Activated T-helper 1 cell treated with anti-CD3 and anti-CD28 coated beads, Interleukin-12 subunit alpha, Interleukin-12 subunit beta, Interleukin-2, Interleukin-4 antibody, amounts not matched to agents 30 ng/mL and 10 ng/mL and 1 ng/mL, durations not matched to agents 14 hours and 24 hours and 36 hours (primary cell): ENCODE data around the gene ADAMTS16. TPM values are rescaled to one million over a fixed set of nuclear protein-coding genes. Genes with fewer than 3 reads are reported as not detected.

Source experiments
- DNase-seq: peaks from one replicate; pipeline ENCODE4 v3.0.0; 2021; ENCODE audit warnings: low spot score
- H3K27ac Mint-ChIP-seq: one replicate; pipeline ENCODE4 v1.8.0; 2021; ENCODE audit warnings: mild to moderate bottlenecking, mixed read lengths
- H3K27me3 Mint-ChIP-seq: one replicate; pipeline ENCODE4 v1.8.0; 2022; ENCODE audit warnings: mild to moderate bottlenecking, moderate library complexity, mixed read lengths; ENCODE audit not compliant: insufficient read depth
- H3K36me3 Mint-ChIP-seq: one replicate; pipeline ENCODE4 v1.8.0; 2021; ENCODE audit warnings: low read depth, mixed read lengths
- H3K4me1 Mint-ChIP-seq: one replicate; pipeline ENCODE4 v1.8.0; 2021; ENCODE audit warnings: low read depth, mixed read lengths
- H3K4me3 Mint-ChIP-seq: one replicate; pipeline ENCODE4 v1.8.0; 2021; ENCODE audit warnings: mild to moderate bottlenecking, moderate library complexity, mixed read lengths
- H3K9me3 Mint-ChIP-seq: one replicate; pipeline ENCODE4 v1.8.0; 2021; ENCODE audit warnings: mixed read lengths
- intact Hi-C: fragments of 100-400 bp; cut with micrococcal nuclease; formaldehyde crosslinking; loops from one replicate; pipeline ENCODE4 v1.15.1; 2024
- total RNA-seq: library from RNA; stranded (reverse); gene quantifications from 2 replicates; pipeline ENCODE4 v1.2.3, GENCODE V29; 2022

ADAMTS16 gene
- total RNA-seq, 1 donor from 2014 or later = not detected

DNA sequence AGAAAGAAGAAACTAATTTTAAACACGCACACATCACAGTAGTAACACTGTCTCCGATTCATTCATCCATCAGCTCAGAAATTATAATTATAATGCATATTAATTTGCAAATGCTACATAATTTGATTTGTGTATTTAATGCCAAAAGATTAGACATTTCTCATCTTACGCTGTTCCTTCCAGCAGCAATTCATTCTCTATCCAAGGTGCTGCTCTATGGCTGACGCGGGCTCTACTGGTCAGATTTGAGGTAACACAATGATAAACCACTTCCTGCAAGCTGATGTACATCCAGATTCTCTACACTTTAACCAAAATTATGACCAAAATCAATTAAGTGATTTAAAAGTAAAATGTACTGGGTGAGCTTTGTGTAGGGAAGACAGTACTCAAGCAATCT, 204.5 kb downstream of the ADAMTS16 start:
- H3K27ac Mint-ChIP-seq = no peak overlapping the region
- intact Hi-C loops = no loop called here
- no peaks in the 10 kb centered on the region for H3K36me3 Mint-ChIP-seq
- H3K27me3 Mint-ChIP-seq = no peaks in the 10 kb centered on the region
- H3K9me3 Mint-ChIP-seq = no peaks in the 10 kb centered on the region
- DNase-seq = no peak
- H3K4me3 Mint-ChIP-seq = no peak overlapping the region
- no peaks in the 10 kb centered on the region for H3K4me1 Mint-ChIP-seq

DNA sequence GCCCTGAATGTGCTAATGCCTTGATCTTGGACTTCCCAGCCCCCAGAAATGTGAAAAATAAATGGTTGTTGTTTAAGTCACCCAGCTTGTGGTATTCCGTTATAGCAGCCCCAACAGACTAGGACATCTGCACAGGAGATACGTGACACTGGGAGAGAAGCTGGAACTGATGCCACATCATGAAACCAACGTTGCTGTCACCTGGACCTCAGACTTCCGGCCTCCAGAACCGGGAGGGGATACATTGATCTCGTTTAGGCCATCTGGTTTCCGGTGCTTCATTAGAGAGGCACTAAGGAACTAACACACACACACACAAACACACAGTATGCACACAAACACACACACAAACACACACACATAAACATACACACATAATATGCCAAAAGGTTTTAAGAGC, 207.3 kb downstream of the ADAMTS16 start:
- no peak for DNase-seq
- H3K27ac Mint-ChIP-seq = no peak overlapping the region
- no peaks in the 10 kb centered on the region for H3K36me3 Mint-ChIP-seq
- H3K4me1 Mint-ChIP-seq = no peaks in the 10 kb centered on the region
- H3K27me3 Mint-ChIP-seq = no peaks in the 10 kb centered on the region
- intact Hi-C loops = no loop called here
- no peak overlapping the region for H3K4me3 Mint-ChIP-seq
- H3K9me3 Mint-ChIP-seq = no peaks in the 10 kb centered on the region

DNA sequence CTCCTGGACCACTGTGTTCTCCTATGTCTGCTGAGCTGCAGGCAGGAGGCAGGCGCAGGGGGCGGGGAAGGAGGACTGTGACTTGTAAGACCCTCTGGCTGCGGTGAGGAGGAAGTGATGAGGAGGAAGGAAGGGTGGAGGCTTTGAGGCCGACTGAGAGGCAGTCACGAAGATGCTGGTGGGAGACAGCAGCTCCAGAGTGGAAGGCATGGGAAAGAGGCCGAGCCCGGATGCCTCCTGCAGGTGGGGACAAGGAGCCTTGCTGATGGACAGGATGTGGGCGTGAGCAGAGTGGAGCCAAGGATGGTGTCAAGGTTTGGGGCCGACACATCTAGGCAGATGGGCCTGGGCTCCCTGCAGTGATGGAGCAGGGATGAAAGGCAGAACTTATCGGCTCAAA, 208.0 kb downstream of the ADAMTS16 start:
- no peaks in the 10 kb centered on the region for H3K9me3 Mint-ChIP-seq
- intact Hi-C loops = no loop called here
- no peak for DNase-seq
- H3K4me1 Mint-ChIP-seq = no peaks in the 10 kb centered on the region
- H3K27ac Mint-ChIP-seq = no peak overlapping the region
- H3K36me3 Mint-ChIP-seq = no peaks in the 10 kb centered on the region
- H3K4me3 Mint-ChIP-seq = no peak overlapping the region
- no peaks in the 10 kb centered on the region for H3K27me3 Mint-ChIP-seq

DNA sequence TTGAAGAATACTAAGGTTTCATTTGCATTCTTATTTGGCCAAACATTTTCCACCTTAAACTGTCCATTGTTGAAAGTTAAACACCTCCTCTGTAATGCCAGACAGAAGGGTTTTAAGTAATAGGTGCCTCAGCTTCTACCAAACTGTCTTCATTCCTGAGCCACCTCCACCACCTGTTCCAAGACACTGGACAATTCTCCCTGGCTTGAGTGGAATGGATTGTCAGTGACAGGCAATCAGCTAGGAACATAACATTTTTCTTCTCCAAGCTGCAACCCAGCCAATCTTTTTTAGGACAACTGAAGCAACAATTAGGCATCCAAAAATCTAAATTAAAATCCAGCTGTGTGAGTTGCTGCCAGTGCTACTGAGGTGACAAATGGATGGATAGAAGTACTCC, 208.4 kb downstream of the ADAMTS16 start:
- Mint-ChIP-seq H3K4me1 (no peaks in the 10 kb centered on the region), H3K4me3 (no peak overlapping the region), H3K36me3 (no peaks in the 10 kb centered on the region), H3K27ac (no peak overlapping the region), H3K9me3 (no peaks in the 10 kb centered on the region), H3K27me3 (no peaks in the 10 kb centered on the region)
- intact Hi-C loops = no loop called here
- DNase-seq = no peak

GRCh38 chr5:5350101-5350500, 210.0 kb downstream of the ADAMTS16 start:
- Mint-ChIP-seq H3K4me1 (no peaks in the 10 kb centered on the region), H3K27me3 (no peaks in the 10 kb centered on the region), H3K9me3 (no peaks in the 10 kb centered on the region), H3K27ac (no peak overlapping the region), H3K4me3 (no peak overlapping the region), H3K36me3 (no peaks in the 10 kb centered on the region)
- DNase-seq = no peak
- intact Hi-C loops = no loop called here

DNA sequence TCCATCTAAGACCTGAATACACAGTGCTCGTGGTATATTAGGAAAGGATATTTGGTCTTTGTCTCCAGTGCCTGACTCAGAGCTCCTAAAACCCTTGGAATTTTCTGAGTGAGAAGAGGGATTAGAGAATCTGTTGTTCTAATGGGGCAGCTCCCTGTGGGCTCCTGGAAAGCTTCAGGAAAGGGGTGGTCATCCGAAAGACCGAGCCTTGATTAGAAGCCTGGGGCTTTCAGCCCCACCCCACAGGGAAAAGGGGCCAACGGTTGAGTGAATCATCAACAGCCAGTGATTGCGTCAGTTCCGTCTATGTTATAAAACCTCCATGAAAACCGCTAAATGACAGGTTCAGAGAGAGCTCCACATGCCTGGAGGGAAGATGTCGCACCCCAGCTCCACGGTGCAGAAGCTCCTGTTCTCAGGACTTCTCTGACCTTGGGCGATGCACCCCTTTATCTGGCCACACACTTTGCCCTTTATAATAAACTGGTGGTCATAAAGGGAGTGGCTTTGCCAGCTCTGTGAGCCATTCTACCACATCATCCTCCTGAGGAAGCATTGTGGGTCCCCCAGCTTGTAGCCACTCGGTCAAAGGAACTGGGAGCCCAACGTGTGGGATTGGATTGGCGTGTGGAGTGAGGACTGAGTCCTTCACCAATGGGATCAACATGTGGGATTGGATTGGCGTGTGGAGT, 211.3 kb downstream of the ADAMTS16 start:
- H3K36me3 Mint-ChIP-seq = no peaks in the 10 kb centered on the region
- intact Hi-C loops = no loop called here
- H3K9me3 Mint-ChIP-seq = no peaks in the 10 kb centered on the region
- H3K4me1 Mint-ChIP-seq = no peaks in the 10 kb centered on the region
- H3K4me3 Mint-ChIP-seq = no peak overlapping the region
- no peak for DNase-seq
- no peaks in the 10 kb centered on the region for H3K27me3 Mint-ChIP-seq
- H3K27ac Mint-ChIP-seq = no peak overlapping the region

DNA sequence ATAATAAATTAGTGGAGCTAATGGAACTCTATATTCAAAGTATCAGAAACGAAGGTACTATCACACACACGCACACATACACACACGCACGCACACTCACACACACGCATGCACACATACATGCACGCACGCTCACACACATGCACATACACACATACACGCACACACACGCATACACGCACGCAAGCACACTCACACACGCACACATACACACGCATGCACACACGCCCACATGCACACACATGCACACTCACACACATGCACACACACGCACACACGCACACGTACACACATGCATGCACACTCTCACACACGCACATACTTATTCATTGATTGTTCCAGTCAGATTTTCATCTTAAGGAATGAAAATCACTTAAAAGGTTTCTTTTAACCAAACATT, 212.5 kb downstream of the ADAMTS16 start:
- no peaks in the 10 kb centered on the region for H3K9me3 Mint-ChIP-seq
- no peaks in the 10 kb centered on the region for H3K4me1 Mint-ChIP-seq
- no peak overlapping the region for H3K4me3 Mint-ChIP-seq
- no peaks in the 10 kb centered on the region for H3K36me3 Mint-ChIP-seq
- intact Hi-C loops = no loop called here
- no peak overlapping the region for H3K27ac Mint-ChIP-seq
- DNase-seq = no peak
- no peaks in the 10 kb centered on the region for H3K27me3 Mint-ChIP-seq

DNA sequence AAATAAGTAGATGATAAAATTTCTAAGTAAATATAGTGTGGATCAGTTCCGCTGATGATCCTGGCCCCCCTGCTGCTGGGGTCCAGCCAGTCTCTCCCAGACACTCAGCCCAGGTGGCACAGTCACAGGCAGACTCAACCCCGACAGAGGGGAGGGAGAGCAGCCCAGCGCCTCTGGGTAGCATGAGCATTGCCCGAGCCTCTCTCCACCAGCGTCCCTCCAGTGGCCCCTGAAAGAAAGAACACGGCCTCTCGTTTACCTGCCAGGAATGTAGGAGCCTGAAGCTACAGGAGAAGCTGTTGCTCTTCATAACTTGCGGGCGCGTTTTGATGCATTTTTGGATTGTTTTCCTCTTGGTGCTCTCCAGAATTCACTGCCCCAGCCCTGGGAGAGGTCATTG, 213.6 kb downstream of the ADAMTS16 start:
- Mint-ChIP-seq H3K4me3 (no peak overlapping the region), H3K4me1 (no peaks in the 10 kb centered on the region), H3K36me3 (no peaks in the 10 kb centered on the region), H3K9me3 (no peaks in the 10 kb centered on the region), H3K27me3 (no peaks in the 10 kb centered on the region), H3K27ac (no peak overlapping the region)
- DNase-seq = no peak
- intact Hi-C loops = no loop called here

DNA sequence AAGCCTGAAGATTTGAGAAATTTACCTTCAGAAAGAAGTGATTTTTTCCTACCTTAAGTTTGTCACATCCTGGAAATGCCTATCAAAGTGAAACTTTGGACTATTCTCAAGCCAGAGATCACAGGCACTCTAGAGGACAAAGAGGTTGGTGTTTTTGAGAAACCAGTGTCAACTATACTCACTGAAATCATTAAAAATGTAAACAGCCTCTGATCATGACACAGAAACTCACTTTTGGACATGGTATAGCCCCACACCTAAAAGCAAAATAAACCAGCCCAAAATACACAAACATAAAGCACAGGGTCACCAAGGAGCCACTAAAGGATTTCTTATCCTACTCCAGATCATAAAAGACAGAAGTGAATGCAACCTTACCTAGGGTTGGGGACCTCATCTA, 216.6 kb downstream of the ADAMTS16 start:
- intact Hi-C loops = no loop called here
- Mint-ChIP-seq H3K4me3 (no peak overlapping the region), H3K27me3 (peaks cover 2% of the 10 kb centered on the region), H3K4me1 (no peaks in the 10 kb centered on the region), H3K27ac (no peak overlapping the region), H3K36me3 (no peaks in the 10 kb centered on the region), H3K9me3 (no peaks in the 10 kb centered on the region)
- no peak for DNase-seq

GRCh38 chr5:5359618-5360017, 219.5 kb downstream of the ADAMTS16 start:
- Mint-ChIP-seq H3K9me3 (no peaks in the 10 kb centered on the region), H3K4me3 (no peak overlapping the region), H3K4me1 (no peaks in the 10 kb centered on the region), H3K36me3 (no peaks in the 10 kb centered on the region), H3K27me3 (peaks cover 2% of the 10 kb centered on the region), H3K27ac (no peak overlapping the region)
- no peak for DNase-seq
- intact Hi-C loops = no loop called here

DNA sequence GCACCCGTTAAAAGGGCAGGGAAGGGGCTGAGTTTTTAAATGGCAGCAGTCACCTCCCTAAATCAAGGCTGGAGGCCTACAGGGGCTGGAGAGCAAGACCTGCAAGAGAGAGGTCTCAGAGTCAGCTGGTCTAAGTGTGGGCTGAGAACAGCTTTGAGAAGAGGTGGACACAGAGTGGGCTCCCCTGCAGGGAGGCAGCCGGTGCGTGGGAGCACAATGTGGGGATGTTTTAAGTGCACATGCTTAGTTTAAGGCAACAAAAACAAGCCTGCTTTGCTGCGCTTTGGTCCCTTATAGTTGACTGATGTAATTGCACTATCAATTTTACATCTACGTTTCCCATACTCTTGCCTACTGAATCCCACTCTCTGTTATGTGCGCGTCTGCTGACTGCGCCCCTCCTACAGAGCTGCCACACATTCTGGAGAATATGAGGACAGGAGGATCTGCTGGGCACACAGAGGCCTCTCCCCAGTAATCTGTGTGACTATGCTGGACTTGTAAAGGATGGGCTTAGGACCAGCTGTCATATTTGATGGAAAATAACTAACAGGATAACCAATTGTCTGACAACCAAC, 220.3 kb downstream of the ADAMTS16 start:
- H3K36me3 Mint-ChIP-seq = no peaks in the 10 kb centered on the region
- H3K4me1 Mint-ChIP-seq = no peaks in the 10 kb centered on the region
- H3K27ac Mint-ChIP-seq = no peak overlapping the region
- no peaks in the 10 kb centered on the region for H3K9me3 Mint-ChIP-seq
- intact Hi-C loops = no loop called here
- peaks cover 2% of the 10 kb centered on the region for H3K27me3 Mint-ChIP-seq
- H3K4me3 Mint-ChIP-seq = no peak overlapping the region
- no peak for DNase-seq

- no peaks in the 10 kb centered on the region for H3K36me3 Mint-ChIP-seq
- no peak overlapping the region for H3K4me3 Mint-ChIP-seq
- no peaks in the 10 kb centered on the region for H3K4me1 Mint-ChIP-seq
- H3K27me3 Mint-ChIP-seq = peaks cover 2% of the 10 kb centered on the region
- H3K9me3 Mint-ChIP-seq = no peaks in the 10 kb centered on the region
- H3K27ac Mint-ChIP-seq = no peak overlapping the region
- intact Hi-C loops = no loop called here
- DNase-seq = no peak
Measured at GRCh38 chr5:5360941-5361520, 220.9 kb downstream of the ADAMTS16 start.

- no peak overlapping the region for H3K4me3 Mint-ChIP-seq
- intact Hi-C loops = no loop called here
- peaks cover 2% of the 10 kb centered on the region for H3K27me3 Mint-ChIP-seq
- no peak for DNase-seq
- no peaks in the 10 kb centered on the region for H3K36me3 Mint-ChIP-seq
- H3K27ac Mint-ChIP-seq = no peak overlapping the region
- no peaks in the 10 kb centered on the region for H3K9me3 Mint-ChIP-seq
- no peaks in the 10 kb centered on the region for H3K4me1 Mint-ChIP-seq
Measured at GRCh38 chr5:5363045-5363444, 222.9 kb downstream of the ADAMTS16 start.
